ENCODE measurements around the gene TMX1.
A peak's percentile ranks its signal among the peaks of the same experiment; 100 is the strongest.

TMX1 gene

GRCh38 chr14:51291016-51291415, 51.0 kb downstream of the TMX1 start:
- TF ChIP-seq ZC3H10 (CRISPR knock-in tag; IDR thresholded peaks at IDR 0.05) (no peak), CSDC2 (CRISPR knock-in tag; IDR thresholded peaks at IDR 0.05) (no peak), CSRNP3 (CRISPR knock-in tag; IDR thresholded peaks at IDR 0.05) (no peak), TOX (CRISPR knock-in tag; IDR thresholded peaks at IDR 0.05; ENCODE audit: borderline replicate concordance) (no peak), PPARA (CRISPR knock-in tag; IDR thresholded peaks at IDR 0.05; ENCODE audit: borderline replicate concordance) (no peak), TSHZ2 (CRISPR knock-in tag; IDR thresholded peaks at IDR 0.05) (no peak), ARNTL (CRISPR knock-in tag; IDR thresholded peaks at IDR 0.05; ENCODE audit: borderline replicate concordance, low read depth) (no peak), ZNF565 (CRISPR knock-in tag; conservative IDR thresholded peaks at IDR 0.05; ENCODE audit: low read depth) (no peak), BACH2 (CRISPR knock-in tag; IDR thresholded peaks at IDR 0.05; ENCODE audit: borderline replicate concordance) (no peak), GLIS3 (CRISPR knock-in tag; IDR thresholded peaks at IDR 0.05) (no peak), ISL1 (CRISPR knock-in tag; IDR thresholded peaks at IDR 0.05) (no peak), TCF4 (CRISPR knock-in tag; IDR thresholded peaks at IDR 0.05; ENCODE audit: borderline replicate concordance) (no peak), RARB (CRISPR knock-in tag; IDR thresholded peaks at IDR 0.05) (no peak), ZNF8 (CRISPR knock-in tag; IDR thresholded peaks at IDR 0.05) (no peak), ZNF70 (CRISPR knock-in tag; IDR thresholded peaks at IDR 0.05) (no peak), PATZ1 (CRISPR knock-in tag; IDR thresholded peaks at IDR 0.05; ENCODE audit: borderline replicate concordance) (no peak), ZFP3 (CRISPR knock-in tag; IDR thresholded peaks at IDR 0.05) (no peak), ESRRG (CRISPR knock-in tag; IDR thresholded peaks at IDR 0.05) (no peak), ZFP30 (CRISPR knock-in tag; IDR thresholded peaks at IDR 0.05) (no peak)
- no peak for ATAC-seq

GRCh38 chr14:51293149-51293911, 53.3 kb downstream of the TMX1 start:
- peak; percentile 19; the same call in 1 of the 3 replicates for ATAC-seq
- TF ChIP-seq ARNTL (CRISPR knock-in tag; IDR thresholded peaks at IDR 0.05; ENCODE audit: borderline replicate concordance, low read depth) (no peak), TSHZ2 (CRISPR knock-in tag; IDR thresholded peaks at IDR 0.05) (no peak)

- TF ChIP-seq RARB (CRISPR knock-in tag; IDR thresholded peaks at IDR 0.05) (no peak), ZNF565 (CRISPR knock-in tag; conservative IDR thresholded peaks at IDR 0.05; ENCODE audit: low read depth) (no peak), ZFP30 (CRISPR knock-in tag; IDR thresholded peaks at IDR 0.05) (no peak), ARNTL (CRISPR knock-in tag; IDR thresholded peaks at IDR 0.05; ENCODE audit: borderline replicate concordance, low read depth) (no peak), ZNF70 (CRISPR knock-in tag; IDR thresholded peaks at IDR 0.05) (no peak), ZC3H10 (CRISPR knock-in tag; IDR thresholded peaks at IDR 0.05) (no peak)
- no peak for ATAC-seq
Measured at GRCh38 chr14:51293912-51294389, 53.9 kb downstream of the TMX1 start.

Measured in SK-N-SH treated with all-trans-retinoic acid at 6 μM for 48 hours (cell line).